ENCODE measurements around the gene USP13.
"Not testable (repeated sequence)": the region's sequence is repeated elsewhere in the genome, so short reads cannot be mapped to it uniquely, and the experiment has no call there.

The USP13 gene

DNA sequence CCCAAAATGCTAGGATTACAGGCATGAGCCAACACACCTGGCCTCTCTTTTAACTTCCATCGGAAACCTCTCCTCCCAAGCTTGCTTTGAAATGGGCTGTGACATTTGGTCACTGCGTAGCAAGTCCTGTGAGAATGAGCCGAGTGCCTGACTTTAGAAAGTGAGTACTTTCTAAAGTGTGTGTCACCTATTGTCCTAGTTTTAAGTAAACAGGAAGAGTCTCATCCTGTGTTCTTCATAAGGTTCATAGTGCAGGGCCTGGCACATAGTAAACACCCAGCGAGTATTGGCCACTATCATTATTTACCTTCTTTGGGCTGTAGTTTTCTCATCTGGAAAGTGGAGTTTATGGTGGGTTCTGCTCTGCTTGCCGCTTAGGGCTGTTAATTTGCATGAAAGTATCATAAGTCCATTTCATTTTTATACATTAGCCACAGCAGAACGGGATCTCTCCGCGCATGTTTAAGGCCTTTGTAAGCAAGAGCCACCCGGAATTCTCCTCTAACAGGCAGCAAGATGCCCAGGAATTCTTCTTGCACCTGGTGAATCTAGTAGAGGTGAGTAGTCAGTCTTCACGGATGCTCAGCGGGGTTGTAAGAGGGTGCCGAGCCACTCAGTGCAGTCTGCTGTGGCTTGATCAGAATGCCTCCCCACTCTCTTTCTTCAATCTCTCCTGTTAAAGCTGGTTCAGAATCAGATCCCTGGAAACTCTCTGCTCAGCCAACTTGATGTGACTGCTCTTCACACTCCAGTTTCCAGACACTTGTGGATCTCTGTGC lies 87.2 kb downstream of the USP13 start:
- peak; percentile 28 for DNase-seq

DNA sequence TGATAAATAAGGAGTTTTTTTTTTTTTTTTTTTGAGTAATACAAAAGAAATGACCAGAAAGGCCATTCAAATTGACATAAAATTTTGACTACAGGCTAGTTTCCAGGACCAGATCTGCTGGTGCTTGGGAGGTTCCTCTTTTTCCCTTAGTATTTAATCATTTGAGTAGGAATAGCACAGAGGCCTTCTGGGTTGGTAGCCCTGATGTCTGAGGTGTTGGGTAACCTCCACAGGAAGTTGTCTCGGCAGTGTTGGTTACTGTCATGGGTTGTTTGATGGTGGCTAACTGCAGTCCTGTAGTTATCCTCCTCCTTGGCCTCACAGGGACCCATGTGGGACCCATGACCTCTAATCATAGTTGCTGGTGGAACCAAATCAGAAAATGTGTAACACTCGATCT lies 91.1 kb downstream of the USP13 start:
- no peak for DNase-seq

DNA sequence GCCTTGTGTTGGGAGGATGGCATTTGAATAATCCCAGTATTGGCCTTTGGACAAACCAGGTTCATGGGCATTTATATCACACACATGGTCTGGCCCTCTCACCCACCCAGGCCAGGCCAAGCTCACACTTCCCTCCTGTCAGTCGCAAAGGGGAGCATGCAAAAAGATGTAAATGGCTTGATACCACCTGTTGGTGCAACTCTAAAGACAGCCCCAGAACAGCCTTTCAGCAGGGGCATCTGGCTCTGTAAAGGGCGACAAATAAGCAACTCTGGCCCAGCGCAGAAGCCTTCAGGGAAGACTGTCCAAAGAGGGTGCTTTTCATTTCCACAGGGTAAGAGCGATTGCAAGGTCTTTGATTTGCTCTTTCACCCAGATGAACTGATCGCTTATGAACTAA lies 91.8 kb downstream of the USP13 start:
- DNase-seq, result no peak

DNA sequence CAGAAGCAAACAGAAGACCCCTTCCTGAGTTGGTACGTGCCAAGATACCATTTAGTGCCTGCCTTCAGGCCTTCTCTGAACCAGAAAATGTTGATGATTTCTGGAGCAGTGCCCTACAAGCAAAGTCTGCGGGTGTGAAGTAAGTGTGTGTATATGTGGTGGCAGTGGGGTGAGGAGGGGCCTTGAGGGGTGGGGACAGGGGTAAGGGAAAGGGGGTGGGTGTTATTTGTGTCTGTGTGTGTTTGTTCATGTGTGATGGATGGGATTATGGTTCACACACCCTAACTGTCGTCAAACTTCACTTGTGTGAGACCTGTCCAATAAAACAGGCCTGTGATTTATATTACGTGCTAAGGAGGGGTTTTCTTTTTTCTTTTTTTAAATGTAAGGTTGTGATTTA lies 92.2 kb downstream of the USP13 start:
- DNase-seq, result no peak

DNA sequence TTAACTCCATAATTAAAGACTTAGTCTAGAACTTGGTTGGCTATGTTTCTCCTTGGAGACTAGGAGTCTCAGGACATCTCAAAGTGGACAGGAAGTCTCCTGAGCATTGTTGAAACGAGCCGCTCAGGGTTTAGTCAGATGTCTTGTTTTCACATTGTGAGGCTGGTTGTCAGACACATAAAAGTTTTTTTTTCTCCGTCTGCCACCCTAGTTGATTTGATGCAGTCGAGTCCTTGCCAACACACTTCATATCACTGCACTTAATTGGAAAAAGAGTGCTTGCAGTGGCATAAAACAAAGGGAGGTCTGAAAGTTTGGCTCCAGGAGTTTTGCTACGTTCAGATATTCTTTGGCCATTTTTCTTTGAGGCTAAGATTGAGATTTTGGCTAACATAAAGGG lies 92.9 kb downstream of the USP13 start:
- DNase-seq, result no peak

DNA sequence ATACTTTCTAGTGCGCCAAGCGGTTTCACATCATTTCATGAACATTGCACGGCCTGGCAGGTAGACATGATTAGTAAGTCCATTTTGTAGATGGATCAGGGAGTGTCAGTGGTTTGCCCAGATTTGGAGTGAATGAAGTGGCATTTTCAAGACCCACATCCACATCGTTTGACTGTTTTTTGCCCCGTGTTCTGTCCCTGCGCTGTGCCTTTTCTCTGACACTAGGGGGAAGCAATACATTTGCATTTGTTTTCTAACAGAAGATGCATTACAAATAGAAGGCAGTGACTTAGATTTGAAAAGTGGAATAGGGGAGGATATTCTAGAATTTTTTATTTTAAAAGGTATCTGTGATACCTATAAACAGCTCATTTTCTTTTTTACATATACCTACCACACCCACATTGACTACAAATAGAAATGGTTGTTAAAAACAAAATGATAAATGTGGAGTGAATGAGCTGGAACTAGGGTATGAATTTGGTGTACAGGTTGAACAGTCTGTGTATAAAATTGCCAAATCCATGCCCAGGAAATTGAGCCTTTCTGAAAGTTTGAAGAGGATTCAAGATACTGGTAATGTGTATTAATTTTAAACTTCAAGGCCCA lies 98.0 kb downstream of the USP13 start:
- no peak for DNase-seq

DNA sequence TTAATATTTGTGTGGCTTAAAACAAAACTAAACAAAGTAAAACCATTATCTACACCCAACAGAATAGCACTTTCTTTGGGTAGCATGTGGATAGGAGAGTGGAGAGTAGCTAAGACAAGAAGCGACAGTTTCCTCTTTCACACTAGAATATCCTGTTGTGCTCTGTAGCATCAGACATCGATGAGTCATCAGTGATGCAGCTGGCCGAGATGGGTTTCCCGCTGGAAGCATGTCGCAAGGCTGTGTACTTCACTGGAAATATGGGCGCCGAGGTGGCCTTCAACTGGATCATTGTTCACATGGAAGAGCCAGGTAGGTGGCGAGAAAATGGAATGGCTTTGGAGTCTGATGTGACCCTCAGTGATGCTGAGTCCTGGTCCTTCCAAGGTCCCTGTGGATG lies 108.1 kb downstream of the USP13 start:
- DNase-seq, result no peak

DNA sequence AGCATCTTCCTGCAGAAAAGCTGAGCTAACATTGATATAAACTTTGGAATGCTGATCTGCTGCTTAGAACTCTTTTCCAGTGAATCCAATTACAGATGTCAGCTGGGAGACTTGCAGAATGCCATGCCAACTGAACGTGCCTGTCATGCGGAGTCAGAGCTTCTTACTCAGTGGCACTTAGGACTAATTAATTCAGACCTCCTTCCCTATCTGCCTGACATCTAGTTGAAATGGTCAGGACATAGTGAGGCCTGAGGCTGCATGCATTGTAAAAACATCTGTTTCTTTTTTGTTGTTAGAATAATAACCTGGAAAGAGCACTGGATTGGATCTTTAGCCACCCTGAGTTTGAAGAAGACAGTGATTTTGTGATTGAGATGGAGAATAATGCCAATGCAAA lies 112.6 kb downstream of the USP13 start:
- no peak for DNase-seq

DNA sequence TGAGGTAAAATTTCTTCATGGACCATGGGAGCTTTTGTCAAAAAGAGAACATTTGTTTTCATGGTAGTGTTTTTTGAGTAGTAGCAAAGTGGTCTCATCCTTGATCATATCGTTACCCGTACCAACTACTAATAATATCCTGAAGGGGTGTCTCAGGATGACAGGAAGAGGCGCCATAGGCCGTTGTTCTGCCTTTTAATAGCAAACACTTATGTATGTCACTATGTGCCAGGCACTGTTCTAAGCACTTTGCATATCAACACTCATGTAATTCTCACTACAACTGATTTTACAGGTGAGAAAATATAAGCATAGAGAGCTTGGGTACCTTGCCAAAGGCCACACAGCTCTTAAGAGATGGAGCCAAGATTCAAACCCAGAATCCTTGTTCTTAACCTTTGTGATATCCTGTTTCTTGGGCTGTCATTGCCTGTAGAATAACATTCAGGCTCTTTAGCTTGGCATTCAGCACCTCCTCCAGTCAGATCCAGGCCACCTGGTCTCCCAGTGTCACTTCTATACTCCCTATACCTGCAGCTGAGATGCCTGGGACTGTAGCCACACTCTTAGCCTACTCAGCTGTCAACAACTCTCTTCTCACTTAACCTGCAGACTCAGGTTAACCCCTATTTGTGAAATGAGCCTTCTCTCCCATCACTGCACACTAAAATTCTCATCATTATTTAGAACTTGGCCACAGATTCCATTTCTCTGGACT lies 113.7 kb downstream of the USP13 start:
- no peak for DNase-seq

DNA sequence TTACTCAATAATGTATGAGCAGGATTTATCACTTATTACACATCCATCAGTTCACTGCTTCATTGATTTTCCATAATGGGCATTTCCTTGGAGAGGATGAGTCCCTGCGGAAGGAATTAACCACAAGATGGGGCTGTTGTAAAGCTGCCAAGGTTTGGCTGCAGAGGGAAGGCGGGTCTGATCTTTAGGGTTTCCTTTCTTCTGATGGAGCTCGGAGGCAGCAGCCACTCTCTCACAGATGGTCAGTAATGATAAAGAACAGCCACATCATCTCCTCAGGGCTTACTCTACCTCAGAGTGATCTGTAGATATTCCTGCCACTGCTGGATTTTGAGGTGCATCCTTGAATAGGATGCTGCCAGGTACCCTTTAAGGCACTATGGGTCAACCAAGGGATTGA lies 115.2 kb downstream of the USP13 start:
- DNase-seq, result no peak

DNA sequence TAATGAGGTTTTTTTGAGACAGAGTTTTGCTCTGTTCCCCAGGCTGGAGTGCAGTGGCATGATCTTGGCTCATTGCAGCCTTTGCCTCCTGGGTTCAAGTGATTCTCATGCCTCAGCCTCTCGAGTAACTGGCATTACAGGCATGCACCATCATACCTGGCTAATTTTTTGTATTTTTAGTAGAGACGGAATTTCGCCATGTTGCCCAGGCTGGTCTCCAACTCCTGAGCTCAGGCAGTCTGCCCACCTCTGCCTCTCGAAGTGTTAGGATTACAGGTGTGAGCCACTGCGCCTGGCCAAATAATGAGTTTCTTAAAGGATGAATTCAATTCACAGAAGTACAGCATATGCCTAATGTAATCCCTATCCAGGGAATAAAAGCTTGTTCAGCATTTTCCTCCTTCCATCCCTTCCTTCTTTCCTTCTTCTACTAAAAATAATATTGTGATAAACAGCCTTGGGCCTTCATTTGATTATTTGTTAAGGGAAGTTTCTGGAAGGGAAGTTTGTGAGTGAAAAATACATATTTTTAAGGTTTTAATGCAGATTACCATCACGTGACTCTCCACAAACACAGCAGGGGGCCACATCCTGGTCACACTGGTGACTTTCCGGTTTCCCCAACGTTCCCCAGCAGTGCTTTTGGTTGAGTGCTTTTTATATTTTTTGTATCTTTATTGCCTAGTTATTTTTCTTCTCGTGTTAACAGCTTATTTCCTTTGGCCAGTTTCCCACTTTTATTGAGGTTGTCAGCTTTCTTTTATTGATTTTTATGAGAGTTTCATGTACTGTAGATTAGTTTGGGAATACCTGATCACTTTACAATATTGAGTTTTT lies 116.8 kb downstream of the USP13 start:
- DNase-seq, result no peak

DNA sequence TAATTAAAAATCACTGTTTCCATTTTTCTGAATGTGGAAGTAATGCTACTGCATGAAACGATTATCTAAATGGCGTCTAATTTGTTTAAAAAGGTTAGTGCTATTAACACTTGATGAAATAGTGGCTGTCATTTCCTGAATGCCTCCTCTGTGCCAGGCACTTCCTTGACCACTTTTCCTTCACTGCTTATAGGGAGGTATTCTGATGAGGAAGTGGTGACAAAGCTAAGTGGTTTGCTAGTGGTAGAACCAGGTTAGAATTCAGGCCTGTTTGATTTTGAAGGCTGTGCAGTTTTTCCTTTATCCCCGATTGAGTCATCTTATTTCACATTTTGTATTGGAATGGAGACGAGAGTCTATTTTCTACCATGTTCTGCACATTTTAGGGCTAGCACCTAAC lies 119.0 kb downstream of the USP13 start:
- DNase-seq, result no peak

DNA sequence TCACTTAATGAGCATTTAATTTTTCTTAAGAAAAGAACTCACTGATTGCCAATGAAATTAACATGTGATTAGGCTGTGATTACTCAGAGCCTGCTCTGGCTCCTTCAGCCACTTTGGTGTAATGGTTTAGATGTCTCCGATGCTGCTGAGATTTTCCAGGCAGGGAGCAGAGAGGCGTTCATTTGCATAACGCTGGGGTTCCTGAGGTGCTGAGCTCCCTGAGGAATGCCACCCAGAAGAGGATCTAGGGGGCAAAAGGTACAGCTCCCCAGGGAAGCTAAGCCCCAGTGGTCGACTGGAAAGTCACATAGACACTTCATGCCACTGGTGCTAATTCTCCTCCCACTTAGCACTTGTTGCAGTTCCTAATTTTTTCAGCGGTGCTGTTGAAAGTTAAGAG lies 119.5 kb downstream of the USP13 start:
- no peak for DNase-seq

DNA sequence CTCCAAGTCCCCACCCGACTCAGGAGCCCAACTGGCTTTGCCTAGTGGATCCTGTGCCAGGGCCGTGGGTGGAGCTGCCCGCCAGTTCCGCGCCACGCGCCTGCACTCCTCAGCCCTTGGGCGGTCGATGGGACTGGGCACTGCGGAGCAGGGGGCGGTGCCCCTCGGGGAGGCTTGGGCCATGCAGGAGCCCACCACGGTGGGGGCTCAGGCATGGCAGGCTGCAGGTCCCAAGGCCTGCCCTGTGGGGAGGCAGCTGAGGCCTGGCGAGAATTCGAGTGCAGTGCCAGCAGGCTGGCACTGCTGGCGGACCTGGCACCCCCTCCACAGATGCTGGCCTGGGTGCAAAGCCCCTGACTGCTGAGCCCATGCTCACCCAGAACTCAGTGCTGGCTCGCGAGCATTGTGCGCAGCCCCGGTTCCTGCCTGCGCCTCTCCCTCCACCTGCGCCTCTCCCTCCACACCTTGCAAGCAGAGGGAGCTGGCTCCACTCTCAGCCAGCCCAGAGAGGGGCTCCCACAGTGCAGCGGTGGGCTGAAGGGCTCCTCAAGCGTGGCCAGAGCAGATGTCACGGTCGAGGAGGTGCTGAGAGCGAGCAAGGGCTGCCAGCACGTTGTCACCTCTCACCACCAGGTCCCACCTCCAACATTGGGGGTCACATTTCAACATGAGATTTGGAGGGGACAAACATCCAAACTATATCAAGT lies 122.7 kb downstream of the USP13 start:
- no peak for DNase-seq

DNA sequence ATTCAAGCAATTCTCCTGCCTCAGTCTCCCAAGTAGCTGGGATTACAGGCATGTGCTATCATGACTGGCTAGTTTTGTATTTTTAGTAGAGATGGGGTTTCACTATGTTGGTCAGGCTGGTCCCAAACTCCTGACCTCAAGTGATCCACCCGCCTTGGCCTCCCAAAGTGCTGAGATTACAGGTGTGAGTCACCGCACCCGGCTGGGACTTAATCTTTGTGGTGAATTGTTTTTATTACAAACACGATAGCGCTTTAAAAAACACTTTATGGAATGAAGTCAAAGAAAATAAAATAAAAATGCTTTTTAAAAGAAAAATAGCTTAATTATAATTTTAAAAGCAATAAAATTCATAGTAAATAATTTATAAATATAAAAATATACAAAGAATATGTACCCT lies 130.0 kb downstream of the USP13 start:
- DNase-seq, result not testable (repeated sequence)

DNA sequence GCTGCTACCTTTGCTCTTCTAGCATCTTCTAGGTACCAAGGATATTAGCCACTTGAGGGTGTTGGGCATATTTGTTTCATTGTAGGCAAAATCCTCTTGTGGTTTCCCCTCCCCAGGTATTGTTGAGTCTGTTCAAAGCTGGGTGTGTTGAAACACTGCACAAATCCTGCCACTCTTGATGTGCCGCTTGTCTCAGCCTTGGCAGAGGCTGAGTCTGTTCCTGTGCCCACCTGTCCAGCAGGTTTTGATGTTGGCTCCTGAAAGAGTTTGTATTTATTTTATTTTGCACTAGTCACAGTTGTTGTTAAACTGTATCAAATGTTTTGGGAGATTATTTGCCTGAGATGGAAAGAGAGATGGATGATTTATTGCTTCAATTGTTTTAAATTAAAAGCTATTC lies 136.2 kb downstream of the USP13 start:
- DNase-seq, result no peak

DNA sequence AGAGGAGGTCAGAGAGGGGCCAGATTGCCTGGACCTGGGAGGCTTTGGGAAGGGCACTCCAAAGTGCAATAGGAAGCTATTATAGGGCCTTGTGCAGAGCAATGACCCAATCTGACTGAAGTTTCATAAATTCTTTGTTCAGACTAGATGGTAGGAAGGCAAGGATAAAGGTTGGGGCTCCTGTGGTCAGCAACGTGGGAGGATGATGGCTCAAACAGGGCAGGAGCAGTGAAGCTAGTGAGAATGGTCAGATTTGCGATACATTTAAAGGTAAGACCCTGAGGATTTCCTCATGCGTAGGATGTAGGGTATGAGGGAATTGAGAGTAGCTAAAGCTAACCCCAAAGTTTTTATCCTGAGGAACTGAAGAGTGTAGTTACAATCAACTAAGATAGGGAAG lies 139.0 kb downstream of the USP13 start:
- no peak for DNase-seq

DNA sequence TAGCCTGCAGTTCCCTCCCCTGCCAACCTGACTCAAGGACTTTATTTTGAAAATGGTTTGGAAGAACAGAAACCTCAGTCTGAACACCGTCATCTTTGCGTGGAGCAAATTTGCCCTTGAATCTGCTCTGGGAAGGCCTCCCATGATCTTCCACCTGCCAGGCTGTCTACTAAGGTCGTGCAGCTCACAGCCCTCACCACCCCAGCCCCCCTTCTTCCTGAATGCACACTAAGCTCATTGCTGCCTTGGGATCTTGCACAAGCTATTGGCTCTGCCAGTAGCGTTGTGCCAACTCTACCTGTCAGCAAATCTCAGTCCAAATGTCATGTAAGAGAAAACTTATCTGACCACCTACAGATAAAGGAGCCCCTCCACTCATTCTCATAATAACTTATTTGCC lies 141.5 kb downstream of the USP13 start:
- DNase-seq, result no peak

DNA sequence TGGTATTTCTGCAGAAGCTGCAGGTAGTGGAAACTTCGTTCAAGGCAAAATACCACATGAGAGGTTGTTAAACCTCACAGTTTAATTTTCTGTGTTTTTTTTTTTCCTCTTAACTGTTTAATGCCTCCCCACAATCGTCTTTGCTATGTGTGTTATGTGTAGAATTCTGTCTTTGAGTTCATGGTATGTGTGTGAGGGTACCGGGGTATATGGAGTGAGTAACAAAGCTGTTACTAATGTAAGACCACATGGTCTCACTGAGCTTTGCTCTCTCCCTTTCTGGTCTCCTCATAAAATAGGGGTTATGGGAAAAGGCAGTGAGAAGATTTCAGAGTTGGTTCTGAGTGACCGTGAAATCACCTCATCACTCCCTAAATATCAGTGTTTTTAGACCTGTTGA lies 143.6 kb downstream of the USP13 start:
- no peak for DNase-seq

DNA sequence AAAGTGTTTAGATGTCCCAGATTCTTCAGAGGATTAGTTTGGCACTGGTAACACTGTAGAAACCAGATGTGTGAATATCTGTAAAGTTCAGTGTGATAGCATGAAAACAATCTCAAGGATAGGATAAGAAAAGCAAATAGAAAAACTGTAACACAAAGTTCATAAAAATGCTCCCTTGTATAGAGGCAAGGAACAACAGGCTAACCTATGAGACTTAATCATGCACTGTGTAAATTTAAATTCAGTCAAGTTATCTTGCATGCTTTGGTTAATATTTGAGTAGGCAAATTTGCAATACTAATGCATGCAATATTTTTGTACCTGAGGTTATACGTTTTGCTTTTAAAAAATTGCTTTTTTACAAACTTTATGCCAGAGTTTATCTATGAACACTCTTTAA lies 144.4 kb downstream of the USP13 start:
- peak; percentile 49 for DNase-seq

DNA sequence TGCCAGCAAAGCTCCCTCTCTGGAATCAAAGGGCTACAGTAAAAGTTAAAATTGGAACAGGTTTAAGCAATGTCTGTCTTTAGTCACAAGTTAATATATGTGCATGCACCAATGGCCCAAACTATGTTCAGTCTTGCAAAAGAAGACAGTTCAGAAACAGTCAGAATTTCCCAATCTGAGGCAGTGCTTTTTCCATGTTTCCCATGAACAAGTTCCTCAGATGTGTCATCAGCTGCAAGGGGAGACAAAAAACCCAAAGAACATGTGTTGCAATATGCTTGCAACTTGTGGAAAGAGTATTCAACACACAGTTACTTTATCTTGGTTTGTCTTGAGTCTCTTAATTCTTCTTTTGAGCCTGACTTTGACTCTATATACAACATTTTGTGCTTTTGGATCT lies 148.4 kb downstream of the USP13 start:
- DNase-seq, result no peak

DNA sequence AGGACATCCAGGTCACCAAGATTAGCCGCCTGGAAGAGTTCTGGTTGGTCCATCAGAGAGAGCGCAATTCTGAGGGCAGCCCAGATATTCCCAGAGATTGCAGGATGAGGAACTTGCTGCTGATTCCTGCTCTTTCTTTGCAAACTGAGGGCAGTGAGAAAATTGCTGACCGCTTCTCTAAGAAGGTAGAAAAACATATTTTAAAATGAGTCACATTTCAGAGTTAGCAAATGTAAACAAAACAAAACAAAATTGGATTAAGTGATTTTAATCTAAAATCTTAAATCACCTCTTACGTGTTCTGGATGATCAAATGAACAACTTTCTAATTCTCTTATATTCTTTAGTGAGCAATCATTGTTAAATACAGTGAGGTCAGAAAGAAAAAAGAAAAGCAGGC lies 149.0 kb downstream of the USP13 start:
- DNase-seq, result no peak

DNA sequence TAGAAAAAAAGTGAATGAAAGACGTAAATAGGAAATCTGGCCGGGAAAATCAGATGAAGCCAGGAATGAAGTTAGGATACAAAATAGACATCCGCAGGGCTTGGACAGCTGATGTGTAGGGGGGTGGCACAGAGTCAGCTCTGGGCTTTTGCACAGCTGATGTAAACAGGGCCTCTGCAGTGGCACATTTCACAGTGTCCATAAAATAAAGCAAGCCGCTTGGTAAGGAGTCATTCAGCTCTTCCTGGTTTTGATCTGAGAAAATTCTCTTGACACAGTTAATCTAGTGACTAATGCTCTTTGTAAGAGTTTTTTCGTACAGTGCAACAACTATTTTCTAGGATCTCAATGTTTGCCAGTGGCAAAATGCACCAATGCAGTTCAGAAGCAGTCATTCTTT lies 153.3 kb downstream of the USP13 start:
- no peak for DNase-seq

Measured in NCI-H526 treated with DMSO at 0.1 percent for 48 hours (cell line).